Endodermal cell (in vitro differentiated cells): ENCODE data around the gene CELF4. TPM values are rescaled to one million over a fixed set of nuclear protein-coding genes. Genes with fewer than 3 reads are reported as not detected.

ENCODE experiments used
- DNase-seq: peaks from one replicate; pipeline ENCODE4 v3.0.0-alpha.2; 2017
- H3K27ac ChIP-seq: 2 replicates; pipeline ENCODE4 v1.5.1; 2013; ENCODE audit warnings: mild to moderate bottlenecking, low read depth, low read length, moderate library complexity
- H3K27me3 ChIP-seq: 2 replicates; pipeline ENCODE4 v1.6.1; 2013; ENCODE audit warnings: mild to moderate bottlenecking, low read length, moderate library complexity; ENCODE audit not compliant: insufficient read depth, control insufficient read depth, poor library complexity, severe bottlenecking
- H3K36me3 ChIP-seq: 2 replicates; pipeline ENCODE4 v1.7.0; 2013; ENCODE audit warnings: mild to moderate bottlenecking, low read length, moderate library complexity; ENCODE audit not compliant: control insufficient read depth, insufficient read depth
- H3K4me1 ChIP-seq: one replicate; pipeline ENCODE4 v1.7.0; 2013; ENCODE audit warnings: low read length; ENCODE audit not compliant: control insufficient read depth, insufficient read depth
- H3K4me3 ChIP-seq: 2 replicates; pipeline ENCODE4 v1.5.1; 2013; ENCODE audit warnings: mild to moderate bottlenecking, low read length, moderate library complexity
- H3K9ac ChIP-seq: 2 replicates; pipeline ENCODE4 v1.6.1; 2013; ENCODE audit warnings: mild to moderate bottlenecking, low read length, moderate library complexity; ENCODE audit not compliant: poor library complexity, severe bottlenecking; ENCODE audit errors: extremely low read depth
- H3K9me3 ChIP-seq: 2 replicates; pipeline ENCODE4 v1.6.1; 2013; ENCODE audit warnings: mild to moderate bottlenecking, low read length, moderate library complexity; ENCODE audit not compliant: control insufficient read depth
- H3K27ac Mint-ChIP-seq: 2 replicates; pipeline ENCODE4 v1.8.0; 2020; ENCODE audit warnings: mixed read lengths
- H3K27me3 Mint-ChIP-seq: 2 replicates; pipeline ENCODE4 v1.8.0; 2021; ENCODE audit warnings: mild to moderate bottlenecking, mixed read lengths; ENCODE audit not compliant: insufficient read depth
- H3K36me3 Mint-ChIP-seq: 2 replicates; pipeline ENCODE4 v1.8.0; 2020; ENCODE audit warnings: low read depth, mixed read lengths
- H3K4me1 Mint-ChIP-seq: 2 replicates; pipeline ENCODE4 v1.8.0; 2020; ENCODE audit warnings: mixed read lengths
- H3K4me3 Mint-ChIP-seq: 2 replicates; pipeline ENCODE4 v1.8.0; 2020; ENCODE audit warnings: mild to moderate bottlenecking, moderate library complexity, mixed read lengths
- H3K9me3 Mint-ChIP-seq: 2 replicates; pipeline ENCODE4 v1.8.0; 2020; ENCODE audit warnings: mild to moderate bottlenecking, mixed read lengths
- CTCF ChIP-seq: fragments of 200-600 bp; sonication (generic); conservative IDR thresholded peaks from 2 replicates; pipeline ENCODE4 v1.5.0; 2021; ENCODE audit warnings: antibody characterized with exemption, mild to moderate bottlenecking
- WGBS, 2 experiments: methylation state at CpG; one replicate each; pipeline versions ENCODE4 v1.1.5 to v1.1.7; 2013; ENCODE audit warnings: missing lambda C conversion rate in 2 of 2, mixed read lengths in 1 of 2; ENCODE audit not compliant: insufficient coverage in 1 of 2, insufficient read length in 1 of 2; 5-methylcytosine and 5-hydroxymethylcytosine counted together
- total RNA-seq, 2 donors: library from RNA; stranded (reverse); fragmentation: NEBNext Ultra II Directional in 1 of 2; extraction: Animal tissue kit (Norgen Biotek cat#: 25700) in 1 of 2; gene quantifications; 2 replicates in 1 of 2; 3 replicates in 1 of 2; pipeline ENCODE4 v1.2.1, GENCODE V29; 2021

The CELF4 gene
- total RNA-seq, 2 donors from 2014 or later = 5.7 to 6.7 TPM

GRCh38 chr18:37567994-37568359 lies 2.4 kb upstream of the CELF4 start:
- H3K27me3 Mint-ChIP-seq = peaks cover 89% of the 10 kb centered on the region
- peaks cover 76% of the 10 kb centered on the region for H3K27me3 ChIP-seq
- H3K4me3 ChIP-seq = no peak overlapping the region
- no peaks in the 10 kb centered on the region for H3K36me3 Mint-ChIP-seq
- H3K4me3 Mint-ChIP-seq = no peak overlapping the region
- H3K4me1 ChIP-seq = peaks cover 4% of the 10 kb centered on the region
- peak; percentile 51 for DNase-seq
- WGBS, 2 experiments = 56 to 68% methylated on average over 6 to 10 of the region's 10 CpGs
- H3K9me3 ChIP-seq = no peaks in the 10 kb centered on the region
- no peaks in the 10 kb centered on the region for H3K36me3 ChIP-seq
- peaks cover 21% of the 10 kb centered on the region for H3K4me1 Mint-ChIP-seq
- H3K27ac ChIP-seq = no peak overlapping the region
- H3K9ac ChIP-seq = no peak overlapping the region
- no peak for TF ChIP-seq CTCF
- no peak overlapping the region for H3K27ac Mint-ChIP-seq
- H3K9me3 Mint-ChIP-seq = no peaks in the 10 kb centered on the region

- Histone ChIP-seq H3K36me3 (no peaks in the 10 kb centered on the region), H3K4me1 (peaks cover 4% of the 10 kb centered on the region), H3K4me3 (peak overlapping the region; percentile 73), H3K27me3 (peaks cover 79% of the 10 kb centered on the region), H3K9me3 (no peaks in the 10 kb centered on the region), H3K9ac (no peak overlapping the region), H3K27ac (no peak overlapping the region)
- Mint-ChIP-seq H3K36me3 (no peaks in the 10 kb centered on the region), H3K4me3 (peak overlapping the region; percentile 65), H3K4me1 (peaks cover 21% of the 10 kb centered on the region), H3K27ac (no peak overlapping the region), H3K27me3 (peaks cover 92% of the 10 kb centered on the region), H3K9me3 (no peaks in the 10 kb centered on the region)
- 7 to 18% methylated on average over 21 to 72 of the region's 72 CpGs for WGBS, 2 experiments
- TF ChIP-seq CTCF = no peak
- peak; percentile 62 for DNase-seq
Measured at GRCh38 chr18:37567061-37567993, 1.7 kb upstream of the CELF4 start.

GRCh38 chr18:37566479-37567060 lies 972 bp upstream of the CELF4 start:
- peaks cover 86% of the 10 kb centered on the region for H3K27me3 ChIP-seq
- Mint-ChIP-seq H3K36me3 (no peaks in the 10 kb centered on the region), H3K27me3 (peaks cover 95% of the 10 kb centered on the region), H3K4me1 (peaks cover 17% of the 10 kb centered on the region), H3K27ac (no peak overlapping the region), H3K9me3 (no peaks in the 10 kb centered on the region), H3K4me3 (peak overlapping the region; percentile 65)
- H3K9me3 ChIP-seq = no peaks in the 10 kb centered on the region
- H3K4me1 ChIP-seq = no peaks in the 10 kb centered on the region
- H3K36me3 ChIP-seq = no peaks in the 10 kb centered on the region
- WGBS, 2 experiments = 0% methylated on average over 7 to 43 of the region's 51 CpGs
- H3K4me3 ChIP-seq = peak overlapping the region; percentile 73
- no peak overlapping the region for H3K27ac ChIP-seq
- peak; percentile 63 for DNase-seq
- no peak for TF ChIP-seq CTCF
- H3K9ac ChIP-seq = no peak overlapping the region
